Neuronal stem cell (in vitro differentiated cells): Measurements from ENCODE around the gene C16orf46. TPM values are rescaled to one million over a fixed set of nuclear protein-coding genes. Genes with fewer than 3 reads are reported as not detected.

Source experiments
- DNase-seq: peaks from one replicate; pipeline ENCODE4 v3.0.0-alpha.2; 2013; ENCODE audit warnings: low spot score
- H2AFZ ChIP-seq: one replicate; pipeline ENCODE4 v1.6.1; 2013; ENCODE audit warnings: mild to moderate bottlenecking, low read length, inconsistent platforms
- H2AK5ac ChIP-seq: 2 replicates; pipeline ENCODE4 v1.6.1; 2013; ENCODE audit warnings: low read depth, mild to moderate bottlenecking, inconsistent platforms, low read length, moderate library complexity, mixed read lengths
- H2BK120ac ChIP-seq: 2 replicates; pipeline ENCODE4 v1.6.1; 2013; ENCODE audit warnings: low read depth, mild to moderate bottlenecking, inconsistent platforms, low read length, moderate library complexity, mixed read lengths
- H2BK12ac ChIP-seq: one replicate; pipeline ENCODE4 v1.6.1; 2013; ENCODE audit warnings: low read length, inconsistent platforms
- H2BK15ac ChIP-seq: 2 replicates; pipeline ENCODE4 v1.6.1; 2013; ENCODE audit warnings: mild to moderate bottlenecking, low read length, inconsistent platforms, mixed read lengths
- H2BK5ac ChIP-seq: one replicate; pipeline ENCODE4 v1.6.1; 2013; ENCODE audit warnings: inconsistent platforms, mild to moderate bottlenecking, low read length, moderate library complexity
- H3K14ac ChIP-seq: one replicate; pipeline ENCODE4 v1.6.1; 2013; ENCODE audit warnings: low read length, inconsistent platforms
- H3K18ac ChIP-seq: 2 replicates; pipeline ENCODE4 v1.6.1; 2013; ENCODE audit warnings: low read length, inconsistent platforms
- H3K23ac ChIP-seq: 2 replicates; pipeline ENCODE4 v1.6.1; 2013; ENCODE audit warnings: low read depth, mild to moderate bottlenecking, mixed read lengths, low read length, inconsistent platforms; ENCODE audit not compliant: poor library complexity
- H3K27ac ChIP-seq: replicated peaks from 3 replicates; pipeline ENCODE4 v1.5.1; 2013; ENCODE audit warnings: low read length, inconsistent platforms
- H3K27me3 ChIP-seq, 3 experiments: 2 replicates each; pipeline ENCODE4 v1.6.1; 2013; ENCODE audit warnings: low read length in 3 of 3, mild to moderate bottlenecking in 2 of 3, inconsistent platforms in 1 of 3, low read depth in 1 of 3, mixed read lengths in 1 of 3, moderate library complexity in 1 of 3; ENCODE audit not compliant: control insufficient read depth in 3 of 3, insufficient read depth in 3 of 3
- H3K36me3 ChIP-seq, 2 donors: replicated peaks in 1 of 2; 2 replicates each; pipeline ENCODE4 v1.6.1; 2013; ENCODE audit warnings: low read length in 2 of 2; ENCODE audit not compliant: control insufficient read depth in 2 of 2, insufficient read depth in 2 of 2
- H3K4ac ChIP-seq: 2 replicates; pipeline ENCODE4 v1.6.1; 2013; ENCODE audit warnings: inconsistent platforms, mild to moderate bottlenecking, low read length, moderate library complexity
- H3K4me1 ChIP-seq, 2 donors: 1 replicate in 1 of 2; 2 replicates in 1 of 2; pipeline ENCODE4 v1.6.1; 2013; ENCODE audit warnings: low read length in 2 of 2, low read depth in 1 of 2; ENCODE audit not compliant: control insufficient read depth in 2 of 2, insufficient read depth in 1 of 2
- H3K4me2 ChIP-seq: one replicate; pipeline ENCODE4 v1.6.1; 2013; ENCODE audit warnings: mild to moderate bottlenecking, low read length, inconsistent platforms; ENCODE audit not compliant: insufficient read depth, poor library complexity, severe bottlenecking
- H3K4me3 ChIP-seq, 2 donors: 2 replicates each; pipeline ENCODE4 v1.5.1; 2013; ENCODE audit warnings: low read length in 2 of 2, mild to moderate bottlenecking in 2 of 2, inconsistent platforms in 1 of 2, moderate library complexity in 1 of 2
- H3K79me1 ChIP-seq: one replicate; pipeline ENCODE4 v1.6.1; 2013; ENCODE audit warnings: low read depth, mild to moderate bottlenecking, inconsistent platforms, low read length, moderate library complexity
- H3K9ac ChIP-seq: one replicate; pipeline ENCODE4 v1.6.1; 2013; ENCODE audit warnings: mild to moderate bottlenecking, low read depth, low read length, inconsistent platforms; ENCODE audit not compliant: poor library complexity
- H3K9me3 ChIP-seq, 2 donors: replicated peaks in 1 of 2; 2 replicates each; pipeline versions ENCODE3 to v1.6.1; 2013; ENCODE audit warnings: low read length in 2 of 2, mild to moderate bottlenecking in 2 of 2, inconsistent platforms in 1 of 2, low read depth in 1 of 2, mixed read lengths in 1 of 2, moderate library complexity in 1 of 2; ENCODE audit not compliant: control insufficient read depth in 2 of 2, insufficient read depth in 1 of 2
- H4K8ac ChIP-seq: one replicate; pipeline ENCODE4 v1.6.1; 2013; ENCODE audit warnings: low read depth, mild to moderate bottlenecking, inconsistent platforms, low read length, moderate library complexity
- H4K91ac ChIP-seq: one replicate; pipeline ENCODE4 v1.6.1; 2013; ENCODE audit warnings: low read length, low read depth, mild to moderate bottlenecking, inconsistent platforms; ENCODE audit not compliant: poor library complexity
- WGBS, 2 donors: extraction: QIAGEN DNeasy Blood & Tissue Kit; methylation state at CpG; one replicate each; pipeline ENCODE4 v1.1.7; 2013; ENCODE audit warnings: missing lambda C conversion rate in 2 of 2, mixed read lengths in 1 of 2; ENCODE audit not compliant: insufficient read length in 2 of 2, insufficient replicate concordance in 1 of 2; ENCODE audit errors: extremely low coverage in 2 of 2; 5-methylcytosine and 5-hydroxymethylcytosine counted together
- small RNA-seq: library from polyadenylated mRNA; stranded (forward); fragments of <200 nt; extraction: miRNeasy Mini kit (QIAGEN cat#:217004); gene quantifications from one replicate; pipeline ENCODE3, GENCODE V24; 2013; ENCODE audit not compliant: insufficient read depth

Gene C16orf46

DNA sequence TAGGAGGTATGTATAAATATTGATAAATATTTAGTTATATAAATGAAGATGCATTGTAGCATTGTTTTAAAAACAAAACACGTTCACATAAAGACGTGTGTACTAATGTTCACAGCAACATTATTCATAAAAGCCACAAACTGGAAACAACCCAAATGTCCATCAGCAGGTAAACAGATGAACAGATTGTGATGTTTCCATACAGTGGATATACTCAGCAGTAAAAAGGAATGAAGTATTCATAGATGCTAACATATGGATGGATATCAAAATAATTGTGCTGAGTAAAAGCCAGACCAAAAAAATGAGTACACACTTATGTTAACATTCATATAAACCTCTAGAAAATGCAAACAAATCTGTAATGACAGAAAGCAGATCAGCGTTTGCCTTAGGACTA, 64.1 kb downstream of the C16orf46 start:
- H3K79me1 ChIP-seq = peaks cover 5% of the 10 kb centered on the region
- no CpG with 5 or more reads among the region's 3 CpGs for WGBS, 2 donors
- H3K14ac ChIP-seq = no peak overlapping the region
- no peak overlapping the region for H2BK15ac ChIP-seq
- no peak overlapping the region for H2BK120ac ChIP-seq
- no peak overlapping the region for H3K4ac ChIP-seq
- no peaks in the 10 kb centered on the region for H3K27me3 ChIP-seq
- peaks cover 26 to 93% of the 10 kb centered on the region in 2 donors for H3K36me3 ChIP-seq
- H3K4me3 ChIP-seq = no peak overlapping the region
- no peak overlapping the region for H2AFZ ChIP-seq
- no peak overlapping the region for H3K4me2 ChIP-seq
- no peak overlapping the region for H4K91ac ChIP-seq
- H2AK5ac ChIP-seq = no peak overlapping the region
- H3K27ac ChIP-seq = no peak overlapping the region
- H3K9ac ChIP-seq = no peak overlapping the region
- peak overlapping the region; percentile 47 for H3K23ac ChIP-seq
- H3K18ac ChIP-seq = no peak overlapping the region
- no peak overlapping the region for H2BK12ac ChIP-seq
- no peak overlapping the region for H2BK5ac ChIP-seq
- no peak overlapping the region for H4K8ac ChIP-seq
- no peak for DNase-seq
- H3K4me1 ChIP-seq = peaks cover 0 to 2% of the 10 kb centered on the region in 2 donors
- H3K9me3 ChIP-seq = no peaks in the 10 kb centered on the region

Small RNA genes lying within 50 kb of the gene (small RNA-seq; reads per million reads assigned to genes)
- not detected for gene AC092718.3
- not detected for gene RNU6-1191P
